NCI-H1436 treated with DMSO at 0.1 percent for 48 hours (cell line): Measurements from ENCODE around the gene FUT3.
"Not testable (repeated sequence)": the region's sequence is repeated elsewhere in the genome, so short reads cannot be mapped to it uniquely, and the experiment has no call there.

ENCODE experiments used
- DNase-seq: peaks from one replicate; lab custom pipeline; 2025; lab: John Stamatoyannopoulos, UW

Gene FUT3

GRCh38 chr19:5881543-5882299 lies 30.5 kb upstream of the FUT3 start:
- no peak for DNase-seq

- no peak for DNase-seq
Measured at GRCh38 chr19:5880604-5881078, 29.4 kb upstream of the FUT3 start.

- no peak for DNase-seq
Measured at GRCh38 chr19:5880196-5880595, 28.9 kb upstream of the FUT3 start.

GRCh38 chr19:5877882-5878281 lies 26.6 kb upstream of the FUT3 start:
- no peak for DNase-seq

- DNase-seq, result no peak
Measured at GRCh38 chr19:5877427-5877826, 26.2 kb upstream of the FUT3 start.

GRCh38 chr19:5874496-5874895 lies 23.2 kb upstream of the FUT3 start:
- not testable (repeated sequence) for DNase-seq

- no peak for DNase-seq
Measured at GRCh38 chr19:5873617-5874199, 22.5 kb upstream of the FUT3 start.

GRCh38 chr19:5870986-5871394 lies 19.7 kb upstream of the FUT3 start:
- no peak for DNase-seq

- no peak for DNase-seq
Measured at GRCh38 chr19:5867201-5868136, 16.2 kb upstream of the FUT3 start.

- no peak for DNase-seq
Measured at GRCh38 chr19:5865772-5866171, 14.5 kb upstream of the FUT3 start.

GRCh38 chr19:5864725-5865486 lies 13.7 kb upstream of the FUT3 start:
- DNase-seq, result no peak

- no peak for DNase-seq
Measured at GRCh38 chr19:5864013-5864720, 12.9 kb upstream of the FUT3 start.

- no peak for DNase-seq
Measured at GRCh38 chr19:5863030-5863665, 11.9 kb upstream of the FUT3 start.

- DNase-seq, result no peak
Measured at GRCh38 chr19:5857203-5858081, 6.2 kb upstream of the FUT3 start.

- not testable (repeated sequence) for DNase-seq
Measured at GRCh38 chr19:5855151-5855550, 3.9 kb upstream of the FUT3 start.

- not testable (repeated sequence) for DNase-seq
Measured at GRCh38 chr19:5854121-5854520, 2.9 kb upstream of the FUT3 start.

GRCh38 chr19:5850743-5851293 lies 431 bp downstream of the FUT3 start:
- no peak for DNase-seq

GRCh38 chr19:5850189-5850588 lies 1.1 kb downstream of the FUT3 start:
- no peak for DNase-seq

GRCh38 chr19:5848621-5849020 lies 2.6 kb downstream of the FUT3 start:
- DNase-seq, result not testable (repeated sequence)
